Measurements from ENCODE around the gene TTC4.

GRCh38 chr1:54681358-54681757 is 34.3 kb upstream of the TTC4 start:
- no peak for TF ChIP-seq FOXK2 (IDR thresholded peaks at IDR 0.05)
- no peak for TF ChIP-seq ELF4 (IDR thresholded peaks at IDR 0.05)
- no peak for TF ChIP-seq CTBP1 (IDR thresholded peaks at IDR 0.05; ENCODE audit: borderline replicate concordance)
- TF ChIP-seq SUZ12 (IDR thresholded peaks at IDR 0.05) = no peak
- TF ChIP-seq FOXM1 (IDR thresholded peaks at IDR 0.05; ENCODE audit: borderline replicate concordance) = no peak
- TF ChIP-seq SP1 (IDR thresholded peaks at IDR 0.05) = no peak
